Skeletal muscle cell (primary cell): Measurements from ENCODE around the gene NAT16.
"Not testable (repeated sequence)": the region's sequence is repeated elsewhere in the genome, so short reads cannot be mapped to it uniquely, and the experiment has no call there.

Experiments
- DNase-seq: peaks from one replicate; pipeline ENCODE4 v3.0.0-alpha.2; 2010; ENCODE audit warnings: low read depth
- H3K4me3 ChIP-seq: 2 replicates; pipeline ENCODE4 v1.5.1; 2011; ENCODE audit warnings: low read depth, mild to moderate bottlenecking, control low read depth, low read length, moderate library complexity

The NAT16 gene

DNA sequence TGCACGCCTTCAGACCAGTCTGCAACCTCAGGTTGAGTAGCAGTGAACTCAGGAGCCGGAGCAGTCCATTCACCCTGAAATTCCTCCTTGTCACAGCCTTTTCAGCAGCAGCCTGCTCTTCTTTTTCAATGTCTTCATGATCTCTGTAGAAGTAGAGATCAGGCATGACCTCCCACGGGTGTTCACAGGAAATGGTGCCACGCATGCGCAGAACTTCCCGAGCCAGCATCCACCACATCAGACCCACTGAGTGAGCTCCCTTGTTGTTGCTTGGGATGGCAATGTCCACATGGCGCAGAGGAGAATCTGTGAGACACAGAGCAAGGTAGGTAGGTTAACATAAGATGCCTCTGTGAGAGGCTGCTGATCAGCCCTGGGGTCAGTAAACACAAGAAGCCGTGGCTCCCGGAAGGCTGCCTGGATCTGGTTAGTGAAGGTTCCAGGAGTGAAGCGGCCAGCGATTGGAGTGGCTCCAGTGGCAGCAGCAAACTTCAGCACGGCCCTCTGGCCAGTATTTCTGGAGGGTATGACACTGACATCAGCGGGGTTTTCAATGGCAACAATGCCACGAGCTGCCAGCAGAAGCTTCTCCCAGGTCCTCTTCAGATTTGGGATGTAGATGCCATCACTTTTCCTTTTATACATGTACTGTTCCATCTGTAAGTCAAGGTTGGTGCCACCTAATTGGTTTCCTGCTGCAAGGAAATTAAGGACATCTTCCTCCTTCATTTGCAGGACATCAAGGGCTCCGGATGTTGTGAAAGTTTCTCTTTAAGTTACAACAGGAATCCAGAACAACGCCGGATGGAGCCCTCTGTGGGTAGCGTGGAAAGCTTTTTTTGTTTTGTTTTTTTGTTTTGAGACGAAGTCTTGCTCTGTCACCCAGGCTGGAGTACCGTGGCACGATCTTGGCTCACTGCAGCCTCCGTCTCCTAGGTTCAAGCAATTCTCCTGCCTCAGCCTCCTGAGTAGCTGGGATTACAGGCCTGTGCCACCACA lies 23.9 kb upstream of the NAT16 start:
- H3K4me3 ChIP-seq, DNase-seq: not testable (repeated sequence)

DNA sequence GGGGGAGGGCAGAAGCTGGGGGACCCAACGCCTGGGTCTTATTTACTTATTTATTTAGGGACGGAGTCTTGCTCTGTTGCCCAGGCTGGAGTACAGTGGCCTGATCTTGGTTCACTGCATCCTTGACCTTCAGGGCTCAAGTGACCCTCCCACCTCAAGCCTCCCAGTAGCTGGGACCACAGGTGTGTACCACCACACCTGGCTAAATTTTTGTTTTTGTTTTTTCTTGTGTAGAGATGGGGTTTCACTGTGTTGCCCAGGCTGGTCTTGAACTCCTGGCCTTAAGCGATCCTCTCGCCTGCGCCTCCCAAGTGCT lies 22.5 kb upstream of the NAT16 start:
- no peak overlapping the region for H3K4me3 ChIP-seq
- DNase-seq = no peak

DNA sequence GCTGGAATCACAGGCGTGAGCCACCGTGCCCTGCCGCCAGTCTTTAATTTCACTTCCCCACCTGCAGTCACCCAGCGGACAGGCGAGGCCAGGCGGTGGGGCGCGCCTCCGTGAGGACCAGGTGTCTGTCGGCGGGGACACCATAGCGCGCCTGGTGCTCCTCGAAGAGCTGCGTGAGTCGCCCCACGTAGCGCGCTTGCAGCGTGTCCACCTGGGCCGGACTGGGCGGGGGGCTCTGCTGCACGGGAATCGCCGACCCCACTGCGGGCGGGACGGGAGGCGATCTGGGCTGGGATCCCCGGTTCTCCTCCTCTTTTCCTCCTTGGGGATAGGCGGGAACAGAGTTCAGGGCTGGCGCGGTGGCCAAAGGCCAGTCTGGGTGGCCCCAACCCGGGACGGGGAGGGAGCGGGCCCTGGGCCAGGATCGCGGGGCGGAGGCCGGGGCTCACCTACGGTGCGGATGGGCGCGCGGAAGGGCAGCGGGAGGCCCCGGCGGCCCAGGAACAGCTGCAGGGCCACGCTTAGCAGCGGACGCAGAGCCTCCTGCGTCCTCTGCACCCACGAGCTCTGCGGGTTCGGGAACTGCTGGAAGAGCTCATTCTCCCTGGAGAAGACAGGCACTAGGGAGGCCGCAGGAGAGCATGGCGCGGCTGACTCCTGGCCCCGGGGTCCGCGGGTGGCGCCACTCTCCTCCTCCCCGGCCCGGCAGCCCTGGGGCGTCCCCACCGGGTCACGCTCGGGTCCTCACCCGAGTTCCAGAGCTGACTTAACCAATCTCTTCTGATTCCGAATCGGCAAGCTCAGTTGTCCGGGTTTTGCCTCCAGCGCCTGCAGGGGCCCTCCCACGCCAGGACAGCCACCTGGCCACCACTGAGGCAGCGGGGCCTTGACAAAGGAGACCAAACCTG lies 21.9 kb upstream of the NAT16 start:
- peak overlapping the region; percentile 7 for H3K4me3 ChIP-seq
- no peak for DNase-seq

DNA sequence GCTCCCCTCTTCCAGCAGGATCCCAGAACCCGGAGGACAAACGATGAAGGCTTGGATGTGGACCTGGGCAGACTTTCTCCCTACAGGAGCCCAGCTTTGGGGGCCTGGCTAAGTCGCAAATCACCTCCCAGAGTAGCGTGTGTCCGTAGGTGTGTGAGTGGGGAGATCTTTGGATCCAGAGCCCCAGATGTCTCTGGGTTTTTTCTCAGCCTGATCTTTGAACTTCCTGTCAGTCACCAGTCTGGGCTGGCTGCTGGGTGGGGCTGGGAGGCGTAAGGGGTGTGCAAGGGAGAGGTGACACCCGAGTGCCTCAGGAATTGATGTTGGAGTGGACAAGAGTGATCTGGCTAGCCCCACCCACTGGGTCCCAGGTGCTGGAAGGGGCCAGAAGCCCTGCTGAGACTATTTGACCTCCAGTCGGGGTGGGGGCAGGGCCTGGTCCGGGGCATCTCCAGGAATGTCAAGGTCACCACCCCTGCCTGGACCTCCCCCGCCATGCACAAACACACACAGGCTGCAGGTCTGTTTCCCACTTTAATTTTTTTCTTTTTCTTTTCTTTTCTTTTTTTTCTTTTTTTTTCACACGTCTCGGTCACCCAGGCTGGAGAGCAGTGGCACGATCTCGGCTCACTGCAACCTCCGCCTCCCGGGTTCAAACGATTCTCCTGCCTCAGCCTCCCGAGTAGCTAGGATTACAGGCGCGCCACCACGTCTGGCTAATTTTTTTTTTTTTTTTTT lies 20.9 kb upstream of the NAT16 start, which contains the start of gene MOGAT3:
MOGAT3 (minus strand) TSS at position 175 of the 738 bp plus-strand sequence. CDS start 182 bp downstream, outside the sequence.
- DNase-seq = no peak
- peak within 1 kb of the TSS; percentile 7 for H3K4me3 ChIP-seq

DNA sequence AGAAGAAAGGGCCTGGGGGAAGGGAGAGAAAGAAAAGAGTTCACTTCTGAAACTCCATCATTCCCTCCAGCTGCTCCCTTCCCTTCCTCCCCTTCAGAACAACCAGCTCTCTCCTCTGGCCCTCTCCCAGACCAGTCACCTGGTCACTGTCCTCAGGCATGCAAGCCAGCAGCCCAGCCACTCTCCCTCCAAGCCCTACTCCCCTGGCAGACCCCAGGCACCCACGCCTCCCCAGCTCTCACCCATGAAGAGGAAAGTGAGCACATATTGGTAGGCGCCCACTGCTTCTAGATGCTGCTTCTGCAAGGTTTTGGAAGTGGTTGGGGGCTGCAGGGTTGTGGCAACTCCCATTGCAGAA lies 20.4 kb upstream of the NAT16 start:
- no peak for DNase-seq
- no peak overlapping the region for H3K4me3 ChIP-seq

DNA sequence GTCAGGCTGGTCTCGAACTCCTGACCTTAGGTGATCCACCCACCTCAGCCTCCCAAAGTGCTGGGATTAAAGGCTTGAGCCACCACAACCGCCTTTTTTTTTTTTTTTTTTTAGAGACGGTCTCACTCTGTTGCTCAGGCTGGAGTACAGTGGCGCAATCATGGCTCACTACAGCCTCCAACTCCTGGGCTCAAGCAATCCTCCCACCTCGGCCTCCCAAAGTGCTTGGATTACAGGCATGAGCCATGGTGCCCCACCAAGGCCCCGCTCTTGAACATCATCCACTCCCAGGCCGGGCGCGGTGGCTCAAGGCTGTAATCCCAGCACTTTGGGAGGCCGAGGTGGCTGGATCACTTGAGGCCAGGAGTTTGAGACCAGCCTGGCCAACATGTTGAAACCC lies 19.4 kb upstream of the NAT16 start:
- DNase-seq = not testable (repeated sequence)

DNA sequence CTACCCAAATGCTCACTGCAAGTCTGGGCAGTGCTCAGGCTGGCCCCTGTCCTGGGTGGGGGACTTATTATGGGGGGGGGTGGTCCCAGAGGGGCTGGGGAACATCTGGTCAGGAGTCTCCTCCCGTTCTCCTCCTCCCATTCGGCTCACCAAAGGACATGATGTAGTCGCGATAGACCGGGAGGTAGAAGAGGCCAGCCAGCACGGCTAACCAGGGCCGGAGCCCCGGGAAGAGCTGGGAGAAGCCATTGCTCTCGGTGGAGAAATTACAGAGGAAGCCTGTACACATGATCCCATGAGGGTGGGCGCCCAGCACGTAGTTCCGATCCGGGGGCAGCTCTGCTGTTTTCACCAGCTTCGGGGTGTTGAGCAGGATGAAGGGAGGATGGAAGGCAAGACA lies 18.4 kb upstream of the NAT16 start:
- H3K4me3 ChIP-seq = no peak overlapping the region
- DNase-seq = no peak

More for the DNA sequence above, 19.4 kb upstream of the NAT16 start:
- H3K4me3 ChIP-seq = not testable (repeated sequence)

DNA sequence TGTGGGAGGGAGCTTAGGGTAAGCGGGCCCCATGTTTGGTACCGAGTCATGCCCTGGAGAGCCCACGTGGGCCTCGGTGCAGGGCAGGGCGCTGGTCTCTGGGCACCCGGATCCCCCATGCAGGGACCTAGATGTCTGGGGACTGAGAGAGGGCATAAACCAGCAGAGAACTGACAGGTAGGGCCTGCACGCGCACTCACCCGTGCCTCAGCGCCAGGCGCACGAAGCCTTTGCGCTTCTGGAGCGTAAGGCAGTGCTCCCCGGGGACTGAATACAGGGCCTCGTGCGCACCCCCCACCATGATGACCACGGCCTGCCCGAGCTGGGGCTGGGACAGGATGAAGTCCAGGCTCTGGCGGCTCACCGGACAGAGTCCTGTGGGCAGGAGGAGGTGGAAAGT lies 17.9 kb upstream of the NAT16 start:
- no peak for DNase-seq
- H3K4me3 ChIP-seq = no peak overlapping the region

DNA sequence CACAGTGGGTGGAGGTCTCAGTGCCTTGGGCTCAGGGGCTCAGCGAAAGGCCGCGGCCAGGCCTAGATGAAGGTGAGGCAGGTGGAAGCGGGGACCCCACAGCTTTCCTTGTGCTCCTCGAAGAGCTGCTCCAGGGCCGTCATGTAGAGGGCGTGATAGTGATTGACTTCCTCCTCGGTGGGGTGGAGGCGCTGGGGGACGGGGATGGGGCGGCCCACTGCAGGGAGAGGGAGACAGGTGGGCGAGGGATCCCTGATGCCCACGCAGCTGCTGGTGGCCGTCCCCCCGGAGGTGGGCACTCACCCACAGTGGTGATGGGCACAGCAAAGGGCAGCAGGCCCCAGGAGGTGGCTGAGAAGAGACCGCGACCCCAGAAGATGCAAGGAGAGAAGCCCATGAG lies 15.8 kb upstream of the NAT16 start:
- H3K4me3 ChIP-seq = no peak overlapping the region
- DNase-seq = no peak

DNA sequence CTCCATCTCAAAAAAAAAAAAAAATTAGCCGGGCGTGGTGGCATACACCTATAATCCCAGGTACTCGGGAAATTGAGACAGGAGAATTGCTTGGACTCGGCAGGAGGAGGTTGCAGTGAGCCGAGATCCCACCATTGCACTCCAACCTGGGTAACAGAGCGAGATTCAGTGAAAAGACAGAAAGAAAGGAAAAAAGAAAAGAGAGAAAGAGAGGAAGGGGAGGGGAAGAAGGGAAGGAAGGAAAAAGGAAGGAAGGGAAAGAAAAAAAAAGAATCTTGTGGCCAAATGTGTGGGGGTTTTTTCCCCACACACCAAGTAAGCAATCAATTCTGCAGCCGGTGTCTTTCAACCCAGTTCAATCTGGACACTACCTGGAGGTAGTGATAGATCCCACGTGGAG lies 9.0 kb upstream of the NAT16 start:
- DNase-seq = no peak
- H3K4me3 ChIP-seq = no peak overlapping the region

DNA sequence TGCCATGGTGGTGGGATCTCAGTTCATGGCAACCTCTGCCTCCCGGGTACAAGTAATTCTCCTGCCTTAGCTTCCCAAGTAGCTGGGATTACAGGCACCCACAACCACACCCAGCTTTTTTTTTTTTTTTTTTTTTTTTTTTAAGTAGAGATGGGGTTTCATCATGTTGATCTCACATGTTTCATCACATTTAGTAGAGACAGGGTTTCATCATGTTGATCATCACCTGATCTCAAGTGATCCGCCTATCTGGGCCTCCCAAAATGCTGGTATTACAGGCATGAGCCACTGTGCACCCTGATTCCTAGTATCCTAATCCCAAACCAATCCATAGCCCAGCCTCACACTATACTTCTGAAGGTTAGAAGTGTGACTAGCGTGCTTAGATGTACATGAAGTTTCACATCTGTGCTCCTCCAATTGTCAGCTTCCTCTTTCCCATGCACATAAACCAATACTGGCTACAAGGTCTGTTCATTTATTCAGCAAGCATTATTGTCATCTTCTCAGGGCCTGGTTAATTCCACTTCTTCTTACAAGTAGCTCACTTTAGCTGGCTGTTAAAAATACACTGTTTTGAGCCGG lies 6.8 kb upstream of the NAT16 start:
- no peak for DNase-seq
- H3K4me3 ChIP-seq = no peak overlapping the region

DNA sequence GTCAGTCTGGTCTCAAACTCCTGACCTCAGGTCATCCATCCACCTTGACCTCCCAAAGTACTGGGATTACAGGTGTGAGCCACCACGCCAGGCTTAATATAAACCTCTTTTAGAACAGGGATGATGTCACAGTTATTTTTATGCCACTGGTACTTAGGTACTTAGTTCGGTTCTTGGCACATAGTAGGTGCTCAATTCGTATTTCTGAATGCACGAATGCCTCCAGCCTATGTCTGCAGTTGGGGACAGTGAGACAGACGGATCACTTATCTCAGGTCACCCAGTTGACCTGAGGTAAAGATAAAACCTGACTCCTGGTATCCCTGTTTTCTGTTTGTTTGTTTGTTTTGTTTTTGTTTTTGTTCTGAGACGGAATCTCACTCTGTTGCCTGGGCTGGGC lies 6.1 kb upstream of the NAT16 start:
- no peak overlapping the region for H3K4me3 ChIP-seq
- no peak for DNase-seq

DNA sequence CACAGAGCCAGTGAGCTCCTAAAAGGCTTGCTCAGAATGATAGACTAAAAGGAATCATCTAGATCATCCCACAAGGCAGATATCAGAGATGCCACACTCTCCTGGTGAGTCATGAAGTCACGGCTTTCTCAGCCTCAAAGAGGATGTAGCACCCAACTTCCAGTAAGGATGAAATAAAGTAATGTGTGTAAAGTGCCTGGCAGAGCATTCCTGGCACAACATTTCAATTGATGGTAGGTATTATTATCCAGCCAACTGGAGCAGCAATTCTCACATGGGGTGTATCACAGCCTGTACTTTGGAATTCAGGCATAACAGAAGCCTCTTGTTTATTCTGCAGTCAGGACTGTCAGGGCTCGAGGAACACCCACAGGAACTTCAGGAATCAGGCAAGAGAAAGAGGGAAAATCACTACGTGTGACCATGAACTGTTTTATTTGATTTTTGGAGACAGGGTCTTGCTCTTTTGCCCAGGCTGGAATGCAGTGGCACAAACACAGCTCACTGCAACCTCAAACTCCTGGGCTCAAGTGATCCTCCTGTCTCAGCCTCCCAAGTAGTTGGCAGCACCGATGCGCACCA lies 5.3 kb upstream of the NAT16 start:
- no peak overlapping the region for H3K4me3 ChIP-seq
- no peak for DNase-seq

DNA sequence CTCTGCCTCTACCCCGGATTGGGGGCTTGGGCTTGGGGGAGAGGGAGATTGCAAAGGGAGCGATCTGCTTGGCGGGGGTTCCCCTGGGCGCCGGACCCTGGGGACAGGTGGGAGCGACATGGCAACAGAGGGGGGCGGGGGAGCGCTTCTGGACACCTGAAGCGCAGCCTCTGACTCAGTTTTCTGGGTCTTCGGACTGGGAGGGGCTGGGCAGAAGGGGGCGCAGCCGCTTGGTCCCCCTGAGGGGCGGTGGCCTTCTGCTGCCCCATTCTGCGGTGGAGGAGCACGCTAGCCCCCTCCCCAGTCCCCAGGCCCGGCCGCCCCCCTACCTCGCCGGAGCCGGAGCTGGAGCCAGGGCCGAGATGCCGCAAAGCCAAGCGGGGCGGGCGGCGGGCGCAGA lies 380 bp downstream of the NAT16 start:
- H3K4me3 ChIP-seq = no peak overlapping the region
- DNase-seq = no peak

DNA sequence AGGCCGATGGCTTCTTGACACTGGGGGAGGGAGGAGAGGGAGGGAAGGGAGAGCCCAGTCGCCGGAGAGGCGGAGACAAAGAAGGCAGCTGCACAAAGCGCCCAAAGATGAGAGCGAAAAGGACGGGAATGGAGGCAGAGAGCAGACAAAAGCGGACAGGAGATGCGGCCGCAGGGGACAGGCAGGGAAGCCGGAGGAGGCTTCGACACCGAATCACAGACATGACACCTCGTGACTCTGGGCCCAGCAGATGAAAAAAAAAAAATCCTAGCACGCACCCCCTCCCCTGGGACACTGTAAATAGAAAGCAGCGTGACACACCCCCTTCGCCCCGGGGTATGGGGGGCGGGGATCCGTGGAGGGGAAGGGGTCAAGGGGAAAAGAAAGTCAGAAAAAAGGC lies 976 bp downstream of the NAT16 start:
- H3K4me3 ChIP-seq = no peak overlapping the region
- DNase-seq = no peak

DNA sequence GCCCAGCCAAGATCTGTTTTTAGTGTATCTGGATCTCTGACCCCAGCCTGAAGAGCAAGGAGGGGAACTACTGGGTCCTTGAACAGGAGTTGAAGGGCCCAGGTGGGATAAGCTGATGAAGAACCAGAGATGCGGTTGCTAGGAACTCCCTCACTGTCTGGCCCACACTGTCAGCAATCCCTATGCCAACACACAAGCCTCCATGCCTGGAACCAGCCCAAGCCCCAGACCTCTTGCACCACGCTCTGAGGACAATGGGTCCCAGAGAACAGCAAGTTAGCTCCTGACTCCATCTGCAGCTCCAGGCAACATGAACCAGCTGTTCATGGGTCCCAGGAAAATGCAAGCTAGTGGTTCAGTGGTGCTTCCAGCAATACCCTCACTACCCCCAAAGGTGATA lies 2.4 kb downstream of the NAT16 start:
- H3K4me3 ChIP-seq = no peak overlapping the region
- DNase-seq = no peak

DNA sequence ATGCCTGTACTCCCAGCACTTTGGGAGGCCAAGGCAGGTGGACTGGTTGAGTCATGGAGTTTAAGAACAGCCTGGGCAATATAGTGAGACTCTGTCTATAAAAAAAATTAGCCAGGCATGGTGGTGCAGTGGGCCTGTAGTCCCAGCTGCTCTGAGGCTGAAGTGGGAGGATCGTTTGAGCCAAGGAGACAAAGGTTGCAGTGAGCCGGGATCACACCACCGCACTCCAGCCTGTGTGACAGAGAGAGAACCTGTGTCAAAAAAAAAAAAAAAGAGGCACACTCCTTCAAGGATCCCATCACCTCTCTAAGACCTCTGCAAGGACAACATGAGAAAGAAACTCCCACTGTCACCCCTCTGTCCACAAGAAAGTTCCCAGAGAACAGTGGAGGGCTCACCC lies 4.4 kb downstream of the NAT16 start:
- no peak for DNase-seq
- H3K4me3 ChIP-seq = no peak overlapping the region

DNA sequence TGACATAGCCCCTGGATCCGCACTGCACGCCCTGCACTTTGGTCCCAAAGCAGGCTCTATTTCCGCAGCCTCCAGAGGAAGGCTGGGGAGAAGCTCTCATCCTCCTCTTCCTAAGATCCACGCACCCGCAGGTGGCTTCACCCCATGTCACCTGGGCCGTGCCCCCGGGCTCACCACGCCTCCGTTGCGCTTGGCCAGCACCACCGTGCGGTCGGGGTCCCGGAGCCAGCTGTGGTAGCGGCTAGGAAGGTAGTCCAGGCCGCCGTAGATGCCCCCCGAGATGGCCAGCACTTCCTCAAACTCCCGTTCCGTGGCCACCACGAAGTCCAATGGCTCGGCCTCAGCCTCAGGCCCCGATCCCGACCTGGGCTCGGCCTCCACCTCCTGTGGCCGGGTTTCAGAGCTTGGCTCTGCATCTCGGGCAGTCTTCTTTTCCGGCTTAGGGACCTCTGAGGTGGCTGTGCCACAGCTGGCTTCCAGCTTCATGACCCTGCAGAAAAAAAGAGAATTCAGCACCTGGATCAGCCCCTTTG lies 5.7 kb downstream of the NAT16 start:
- H3K4me3 ChIP-seq = no peak overlapping the region
- no peak for DNase-seq

DNA sequence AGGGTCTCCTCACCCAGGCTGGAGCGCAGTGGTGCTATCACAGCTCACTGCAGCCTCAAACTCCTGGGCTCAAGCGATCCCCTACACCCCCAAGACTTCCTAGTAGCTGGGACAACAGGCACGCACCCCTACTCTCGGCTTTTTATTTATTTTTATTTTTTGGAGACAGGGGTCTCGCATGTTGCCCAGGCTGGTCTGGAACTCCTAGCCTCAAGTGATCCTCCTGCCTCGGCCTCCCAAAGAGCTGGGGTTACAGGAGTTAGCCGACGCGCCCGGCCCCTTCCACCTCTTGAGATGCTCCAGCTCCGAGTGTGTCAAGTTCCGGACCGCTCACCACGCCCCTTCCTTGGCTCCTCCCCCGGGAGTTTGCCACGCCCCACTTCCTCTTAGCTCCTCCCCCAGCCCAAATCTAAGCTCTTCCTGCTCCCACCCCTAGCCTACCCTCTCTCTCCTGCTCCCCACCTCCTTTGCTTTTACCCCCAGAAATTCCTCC lies 6.3 kb downstream of the NAT16 start:
- H3K4me3 ChIP-seq = peak overlapping the region; percentile 27

More for the DNA sequence above, 6.3 kb downstream of the NAT16 start:
- no peak for DNase-seq
